NCI-H1092 (cell line): Measurements from ENCODE around the gene SLX4IP.
"Not testable (repeated sequence)": the region's sequence is repeated elsewhere in the genome, so short reads cannot be mapped to it uniquely, and the experiment has no call there.

Source experiments
- DNase-seq: peaks from one replicate; lab custom pipeline; 2025; lab: John Stamatoyannopoulos, UW

Gene SLX4IP

GRCh38 chr20:10434832-10435812 lies at the start of gene SLX4IP:
TSS of gene SLX4IP (plus strand) at chr20:10435305. CDS start at chr20:10458205, 22,900 bp downstream.
- peak; percentile 96 for DNase-seq

DNA sequence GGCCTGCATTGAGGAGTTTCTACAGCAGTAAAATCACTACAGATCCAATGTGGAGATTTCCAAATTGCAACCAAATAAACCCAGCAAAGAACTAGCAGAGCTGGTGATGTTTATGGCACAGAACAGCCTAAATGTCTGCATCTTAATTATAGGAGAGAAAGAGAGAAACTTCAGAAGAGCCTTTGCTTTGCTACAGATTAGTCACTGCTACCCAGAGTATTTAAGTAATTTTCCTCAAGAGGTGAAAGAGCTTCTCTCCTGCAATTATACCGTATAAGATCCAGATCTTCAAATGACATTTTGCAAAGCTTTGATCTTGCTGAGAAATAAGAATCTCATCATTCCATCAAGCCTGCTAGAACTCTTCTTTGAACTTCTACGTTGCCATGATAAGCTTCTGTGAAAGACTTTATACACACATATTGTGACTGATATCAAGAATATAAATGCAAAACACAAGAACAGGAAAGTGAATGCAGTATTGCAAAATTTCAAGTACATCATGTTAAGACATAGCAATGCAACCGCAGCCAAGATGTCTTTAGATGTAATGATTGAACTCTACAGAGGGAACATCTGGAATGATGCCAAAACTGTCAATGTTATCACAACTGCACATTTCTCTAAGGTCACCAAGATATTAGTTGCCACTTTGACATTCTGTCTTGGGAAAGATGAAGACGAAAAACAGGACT lies 49.1 kb upstream of the SLX4IP start:
- DNase-seq = no peak

DNA sequence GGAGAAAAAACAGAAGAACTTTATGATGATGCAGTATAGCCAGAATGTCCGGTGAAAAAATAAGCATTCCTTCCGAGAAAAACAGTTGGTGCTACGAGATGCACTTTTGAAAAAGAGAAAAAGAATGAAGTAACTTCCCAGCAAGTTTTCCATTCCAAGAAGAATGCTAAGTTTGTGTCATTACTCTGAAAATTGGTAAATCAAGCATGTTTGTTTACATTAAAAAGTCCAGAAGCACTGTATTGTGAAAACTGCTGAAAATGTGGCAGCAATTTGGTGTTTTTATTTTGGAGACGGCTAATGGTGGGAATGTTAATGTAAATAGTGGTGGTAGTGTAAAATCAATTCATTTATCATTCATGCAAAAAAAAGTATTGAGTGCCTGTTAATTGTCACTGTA lies 47.4 kb upstream of the SLX4IP start:
- no peak for DNase-seq

- DNase-seq = no peak
Measured at GRCh38 chr20:10388597-10388996, 46.5 kb upstream of the SLX4IP start.

GRCh38 chr20:10390709-10391108 lies 44.4 kb upstream of the SLX4IP start:
- no peak for DNase-seq

- not testable (repeated sequence) for DNase-seq
Measured at GRCh38 chr20:10394752-10395151, 40.4 kb upstream of the SLX4IP start.

- DNase-seq = no peak
Measured at GRCh38 chr20:10398834-10399369, 36.2 kb upstream of the SLX4IP start.

- DNase-seq = no peak
Measured at GRCh38 chr20:10402938-10403608, 32.0 kb upstream of the SLX4IP start.

DNA sequence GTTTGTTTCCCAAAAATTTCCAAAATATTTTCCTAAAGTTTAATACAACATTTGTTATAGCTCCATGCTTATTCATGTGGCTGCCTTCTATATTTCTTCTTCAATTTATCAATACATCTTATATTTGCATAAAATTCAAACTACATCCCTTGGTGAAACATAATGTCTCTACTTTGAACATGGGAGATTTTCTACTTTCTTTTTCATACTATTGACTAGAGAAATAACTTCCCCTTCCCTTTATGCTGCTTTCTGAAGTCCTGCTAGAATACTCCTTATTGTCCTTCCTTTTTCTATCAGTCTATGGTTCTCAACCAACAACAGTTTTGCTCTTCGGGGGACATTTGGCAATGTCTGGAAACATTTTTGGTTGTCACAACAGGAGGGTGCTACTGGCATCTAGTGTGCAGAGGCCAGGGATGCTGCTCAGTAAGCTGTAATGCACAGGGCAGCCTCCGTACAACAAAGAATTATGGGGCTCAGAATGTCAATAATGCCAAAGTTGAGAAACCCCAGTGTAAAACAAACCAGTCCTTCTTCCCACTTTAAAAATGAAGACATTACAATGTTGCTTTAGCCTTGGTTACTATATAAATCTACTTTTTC lies 31.0 kb upstream of the SLX4IP start:
- no peak for DNase-seq

DNA sequence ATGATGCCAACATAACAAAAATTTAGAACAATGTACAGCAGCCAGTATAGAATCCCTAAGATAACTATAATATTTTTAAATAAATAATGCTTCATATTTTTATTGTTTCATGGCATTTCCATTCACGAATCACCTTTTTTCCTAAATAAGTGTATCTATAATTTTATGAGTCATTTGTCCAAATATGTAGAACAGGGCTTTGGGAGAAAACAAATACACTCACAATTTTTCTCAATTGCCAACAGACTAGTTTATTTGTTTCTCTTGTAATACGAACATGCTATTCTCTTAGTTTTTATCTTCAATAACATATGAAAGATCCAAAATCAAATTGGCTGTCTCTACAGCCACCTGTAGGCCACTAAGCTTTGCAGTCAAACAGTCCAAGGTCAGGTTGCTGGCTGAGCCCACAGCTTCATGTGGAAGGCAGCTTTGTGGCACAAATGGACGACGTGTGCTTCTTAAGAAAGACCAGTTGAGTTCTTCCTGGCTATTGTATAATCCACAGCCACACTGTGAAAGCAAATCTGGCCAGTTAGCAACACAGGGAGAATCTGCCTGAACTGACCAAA lies 30.1 kb upstream of the SLX4IP start:
- DNase-seq = no peak

- DNase-seq = no peak
Measured at GRCh38 chr20:10408108-10408813, 26.8 kb upstream of the SLX4IP start.

- DNase-seq = no peak
Measured at GRCh38 chr20:10411673-10412072, 23.4 kb upstream of the SLX4IP start.

DNA sequence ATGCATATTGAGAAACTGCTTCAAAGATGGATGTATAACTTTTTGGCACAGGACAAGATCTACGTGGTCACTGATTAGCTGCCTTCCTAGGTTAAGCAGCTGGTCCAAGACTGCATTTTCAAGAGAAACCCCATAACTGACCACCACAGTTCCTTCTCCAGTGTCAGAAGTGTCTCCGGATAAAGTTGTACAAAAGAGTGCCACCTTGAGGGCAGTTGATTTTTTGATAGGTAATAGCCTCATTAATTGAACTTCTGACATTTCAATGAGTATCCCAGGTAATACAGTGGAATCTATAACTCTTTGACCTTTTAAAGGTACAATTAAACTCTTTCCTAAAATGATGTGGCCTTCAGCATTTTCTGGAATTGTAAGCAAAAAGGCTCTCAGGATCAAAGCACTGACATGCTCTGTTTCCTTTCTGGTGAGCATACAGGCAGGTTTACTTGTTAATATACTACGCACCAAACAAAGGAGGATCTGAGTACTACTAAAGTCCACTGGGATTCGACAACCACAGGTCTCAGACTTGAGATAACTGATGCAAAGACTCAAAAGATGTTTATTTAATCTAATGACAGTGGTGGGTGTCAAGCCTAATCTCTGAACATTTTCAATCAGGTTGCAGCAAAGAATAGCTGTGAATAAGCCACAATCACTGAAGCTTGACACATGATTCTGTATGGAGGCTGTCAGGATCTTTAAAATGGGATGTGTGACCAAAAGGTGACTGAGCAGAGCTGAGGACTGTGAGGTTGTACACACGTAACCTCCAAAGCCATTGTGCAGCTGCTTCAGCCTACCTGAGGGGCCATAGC lies 22.3 kb upstream of the SLX4IP start:
- DNase-seq = no peak

DNA sequence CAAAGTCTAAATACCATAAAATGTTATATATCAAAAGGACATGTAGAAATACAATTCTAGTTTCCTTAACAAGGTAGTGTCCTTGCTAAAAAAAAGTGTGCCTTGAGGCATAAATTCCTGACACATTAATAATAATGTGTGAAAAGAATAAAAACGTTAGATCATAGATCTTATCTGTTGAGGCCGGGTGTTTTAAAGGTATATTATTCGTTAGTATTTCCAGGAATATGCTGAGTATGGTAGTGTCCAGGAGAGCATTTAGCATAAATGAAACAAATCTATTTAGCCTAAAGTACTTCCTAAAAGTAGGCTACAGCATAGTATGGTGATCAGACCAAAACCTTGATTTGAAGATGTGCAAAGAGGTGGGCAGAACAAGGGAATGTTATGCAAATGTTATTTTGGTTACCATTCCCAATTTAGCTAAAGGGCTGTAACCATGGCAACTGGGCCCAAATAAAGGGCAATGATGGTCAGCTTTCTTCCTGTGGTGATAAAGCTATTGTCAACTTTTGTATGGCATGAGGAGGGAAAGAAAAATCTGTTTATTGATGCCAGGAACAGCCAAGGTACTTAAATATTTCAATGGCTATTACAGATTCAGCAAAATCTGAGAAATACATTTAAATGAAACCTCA lies 20.0 kb upstream of the SLX4IP start:
- no peak for DNase-seq

DNA sequence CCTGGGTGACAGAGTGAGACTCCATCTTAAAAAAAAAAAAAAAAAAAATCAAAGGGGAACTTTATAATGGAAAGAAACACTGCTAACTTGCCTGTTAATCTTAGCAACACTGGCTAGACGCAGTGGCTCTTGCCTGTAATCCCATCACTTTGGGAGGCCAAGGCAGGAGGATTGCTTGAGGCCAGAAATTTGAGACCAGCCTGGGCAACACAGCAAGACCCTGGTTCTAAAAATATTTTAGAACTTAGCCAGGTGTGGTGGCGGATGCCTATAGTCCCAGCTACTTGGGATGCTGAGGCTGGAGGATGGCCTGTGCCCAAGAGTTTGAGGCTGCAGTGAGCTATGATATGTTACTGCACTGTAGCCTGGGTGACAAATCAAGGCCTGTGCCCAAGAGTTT lies 17.9 kb upstream of the SLX4IP start:
- not testable (repeated sequence) for DNase-seq

- no peak for DNase-seq
Measured at GRCh38 chr20:10419550-10420133, 15.5 kb upstream of the SLX4IP start.

GRCh38 chr20:10423735-10424134 lies 11.4 kb upstream of the SLX4IP start:
- no peak for DNase-seq

- peak; percentile 40 for DNase-seq
Measured at GRCh38 chr20:10427060-10427692, 7.9 kb upstream of the SLX4IP start.

- no peak for DNase-seq
Measured at GRCh38 chr20:10428008-10428407, 7.1 kb upstream of the SLX4IP start.
